LNCAP (cell line): ENCODE measurements around the gene PI4KA.

Source experiments
- TF ChIP-seq, protein P1 (sequence below): fragments of 450-650 bp; IDR thresholded peaks from 2 replicates; pipeline ENCODE4 v1.5.1; 2017; ENCODE audit warnings: mild to moderate bottlenecking

Gene PI4KA

DNA sequence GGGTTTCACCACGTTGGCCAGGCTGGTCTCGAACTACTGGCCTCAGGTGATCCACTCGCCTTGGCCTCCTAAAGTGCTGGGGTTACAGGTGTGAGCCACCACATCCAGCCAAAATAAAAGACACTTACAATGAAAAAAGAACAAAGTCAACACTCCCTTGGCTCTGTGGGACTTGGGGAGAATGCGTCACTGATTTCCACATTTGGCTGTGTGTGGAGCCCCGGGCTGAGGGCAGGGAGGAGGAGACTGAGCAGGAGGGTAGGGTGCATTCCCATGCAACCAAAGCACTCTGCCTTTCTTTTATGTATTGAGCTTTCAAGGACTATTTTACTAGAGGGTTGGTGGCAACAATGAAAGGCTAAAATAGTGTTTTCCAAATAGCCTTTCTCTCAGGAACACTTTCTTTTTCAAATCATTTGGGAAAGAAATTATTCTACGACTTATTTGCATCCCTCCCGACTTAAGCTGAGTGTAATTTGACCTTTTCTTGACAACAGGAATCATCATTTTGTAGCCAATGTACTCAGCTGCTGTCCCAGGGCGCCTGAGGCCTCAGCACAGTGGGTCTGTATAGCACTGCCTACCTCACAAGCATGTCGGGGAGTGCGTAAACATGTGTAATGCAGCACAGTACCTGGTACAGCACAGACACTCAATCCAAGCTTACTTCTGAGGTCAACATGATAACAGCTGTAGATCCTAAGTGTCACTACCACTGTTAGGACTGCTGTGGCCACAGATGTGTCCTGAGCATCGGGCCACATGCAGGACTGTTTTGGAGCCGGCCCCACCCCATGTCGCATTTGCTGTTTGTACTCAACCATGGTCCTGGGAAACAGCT is 94.8 kb downstream of the PI4KA start:
- TF ChIP-seq, protein P1, sequence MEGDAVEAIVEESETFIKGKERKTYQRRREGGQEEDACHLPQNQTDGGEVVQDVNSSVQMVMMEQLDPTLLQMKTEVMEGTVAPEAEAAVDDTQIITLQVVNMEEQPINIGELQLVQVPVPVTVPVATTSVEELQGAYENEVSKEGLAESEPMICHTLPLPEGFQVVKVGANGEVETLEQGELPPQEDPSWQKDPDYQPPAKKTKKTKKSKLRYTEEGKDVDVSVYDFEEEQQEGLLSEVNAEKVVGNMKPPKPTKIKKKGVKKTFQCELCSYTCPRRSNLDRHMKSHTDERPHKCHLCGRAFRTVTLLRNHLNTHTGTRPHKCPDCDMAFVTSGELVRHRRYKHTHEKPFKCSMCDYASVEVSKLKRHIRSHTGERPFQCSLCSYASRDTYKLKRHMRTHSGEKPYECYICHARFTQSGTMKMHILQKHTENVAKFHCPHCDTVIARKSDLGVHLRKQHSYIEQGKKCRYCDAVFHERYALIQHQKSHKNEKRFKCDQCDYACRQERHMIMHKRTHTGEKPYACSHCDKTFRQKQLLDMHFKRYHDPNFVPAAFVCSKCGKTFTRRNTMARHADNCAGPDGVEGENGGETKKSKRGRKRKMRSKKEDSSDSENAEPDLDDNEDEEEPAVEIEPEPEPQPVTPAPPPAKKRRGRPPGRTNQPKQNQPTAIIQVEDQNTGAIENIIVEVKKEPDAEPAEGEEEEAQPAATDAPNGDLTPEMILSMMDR: no peak

DNA sequence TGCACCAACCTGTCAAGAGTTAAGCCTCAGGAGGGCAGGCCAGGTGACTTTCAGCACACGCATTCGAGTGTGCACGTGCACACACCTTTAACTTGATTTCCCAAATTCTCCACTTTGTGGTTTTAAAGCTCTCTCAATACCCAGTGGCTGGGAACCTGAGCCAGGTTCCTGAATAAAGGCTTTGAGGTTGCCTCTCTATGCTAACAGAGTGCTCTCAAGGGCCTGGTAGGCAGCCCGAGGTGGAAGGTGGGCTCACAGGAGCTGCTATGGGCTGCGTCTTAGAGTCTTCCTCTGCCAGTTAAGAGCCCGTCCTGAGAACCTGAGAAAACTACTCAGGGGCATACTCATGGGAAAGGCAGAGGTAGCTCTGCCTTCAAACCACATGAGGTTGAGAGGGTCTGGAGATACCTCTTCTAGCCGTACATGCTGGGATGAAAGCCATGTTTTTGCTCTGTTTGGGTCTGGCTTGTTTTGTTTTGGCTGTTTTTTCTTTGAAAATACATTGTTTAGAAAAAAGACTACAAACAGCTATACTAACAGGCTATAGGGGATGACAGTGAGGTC is 96.3 kb downstream of the PI4KA start:
- TF ChIP-seq, protein P1: no peak

DNA sequence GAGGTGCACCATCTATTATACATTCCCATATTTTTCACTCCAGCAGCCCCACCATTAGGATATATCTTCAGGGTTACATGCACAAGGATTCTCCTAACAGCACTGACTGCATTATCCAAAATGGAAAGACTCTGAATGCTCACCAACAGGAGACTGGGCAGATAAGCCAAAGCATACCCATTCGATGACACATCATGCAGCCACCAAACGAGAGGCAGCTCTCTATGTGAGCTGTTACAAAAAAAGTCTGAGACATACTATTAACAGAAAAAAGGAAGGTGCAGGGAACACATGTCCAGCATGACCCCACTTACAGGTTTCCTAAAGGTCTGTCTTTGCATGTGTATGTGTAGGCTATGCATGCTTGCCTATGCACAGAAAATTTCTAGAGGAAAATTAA is 97.1 kb downstream of the PI4KA start:
- TF ChIP-seq, protein P1: no peak

DNA sequence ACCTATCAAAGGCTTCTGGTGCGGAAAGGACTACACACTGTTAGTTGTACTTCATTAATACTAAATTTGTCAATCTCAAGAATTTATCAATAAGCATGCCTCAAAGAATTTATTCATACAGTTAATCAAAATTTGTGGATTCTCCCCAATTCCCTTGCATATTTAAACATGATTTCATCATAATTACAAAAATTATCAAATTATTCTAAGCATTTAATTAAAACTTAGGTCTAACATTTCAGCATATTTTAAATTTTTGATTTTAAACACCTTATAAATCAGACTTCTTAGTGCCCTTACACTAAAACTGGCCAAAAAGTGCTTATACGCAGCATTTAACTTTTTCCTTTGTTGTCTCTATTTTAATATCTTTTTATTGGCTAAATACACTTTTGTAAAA is 98.5 kb downstream of the PI4KA start:
- TF ChIP-seq, protein P1: no peak

DNA sequence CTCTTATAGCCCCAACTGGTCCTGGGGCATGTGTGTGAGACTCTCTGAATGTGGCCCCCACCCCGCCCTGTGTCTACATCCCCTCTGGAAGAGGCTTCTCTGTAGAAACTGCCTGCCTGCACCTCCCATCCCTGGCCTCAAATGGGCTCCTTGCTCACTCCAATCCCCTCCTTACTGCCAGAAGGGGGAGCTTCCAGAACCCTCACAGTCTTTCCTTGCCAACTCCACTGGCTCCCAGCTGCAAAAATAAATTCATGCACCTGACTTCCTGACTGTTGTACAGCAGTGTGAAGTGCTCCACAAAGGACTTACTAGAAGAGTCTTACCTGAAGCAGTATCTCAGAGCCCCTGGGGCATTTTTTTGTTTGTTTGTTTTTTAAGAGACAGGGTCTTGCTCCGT is 99.9 kb downstream of the PI4KA start:
- TF ChIP-seq, protein P1: no peak

DNA sequence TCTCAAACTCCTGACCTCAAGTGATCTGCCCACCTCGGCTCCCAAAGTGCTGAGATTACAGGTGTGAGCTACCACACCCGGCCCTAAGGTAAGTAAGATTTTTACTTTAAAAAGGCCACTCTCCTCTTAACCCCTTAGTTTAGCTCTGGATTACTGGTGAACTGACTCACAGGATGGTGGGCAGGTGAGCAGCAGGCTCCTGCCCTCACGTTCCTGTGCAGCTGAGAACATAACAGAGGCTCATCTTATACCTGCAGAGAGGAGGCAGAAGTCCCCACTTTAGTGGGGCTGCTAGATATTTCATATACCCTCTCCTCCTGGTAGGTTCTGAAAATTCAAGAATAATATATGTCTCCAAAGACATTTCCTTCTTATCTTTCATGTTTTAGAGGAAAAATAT is 101.8 kb downstream of the PI4KA start:
- TF ChIP-seq, protein P1: no peak

DNA sequence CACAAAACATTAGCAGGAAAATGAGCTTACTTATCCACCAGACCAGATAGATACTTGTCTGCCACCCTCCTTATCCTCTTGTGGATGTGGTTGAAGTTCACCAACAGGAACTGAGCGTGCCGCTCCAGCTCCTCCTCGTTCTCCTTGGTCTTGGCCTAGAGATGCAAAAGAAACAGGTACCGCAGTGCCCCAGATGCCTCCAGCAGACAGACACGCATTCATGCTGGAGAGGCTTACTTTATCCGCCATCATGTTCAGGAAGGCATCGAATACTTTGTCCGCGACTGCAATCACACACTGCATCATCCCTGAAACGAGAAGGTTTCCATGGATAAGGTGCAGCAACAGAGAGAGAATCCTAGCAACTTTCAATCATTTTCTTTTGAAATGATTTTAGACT is 105.7 kb downstream of the PI4KA start:
- TF ChIP-seq, protein P1: no peak
